CD4-positive, alpha-beta T cell (primary cell): ENCODE data around the gene RNF207. TPM values are rescaled to one million over a fixed set of nuclear protein-coding genes. Genes with fewer than 3 reads are reported as not detected.
A peak's percentile ranks its signal among the peaks of the same experiment; 100 is the strongest.

ENCODE experiments used
- ATAC-seq: fragments of 200-7000 bp; cut with Tn5 transposase; one replicate; pipeline ENCODE4 v1.10.0; 2022; ENCODE audit warnings: mild to moderate bottlenecking; ENCODE audit not compliant: poor library complexity
- CTCF ChIA-PET: fragments of 350-600 bp; sonication (Branson Sonifier 250); formaldehyde crosslinking; loops from one replicate; lab custom pipeline; 2021; ENCODE audit warnings: antibody characterized with exemption, inconsistent platforms; lab: Charles Lee
- POLR2A ChIA-PET: fragments of 350-600 bp; sonication (Branson Sonifier 250); formaldehyde crosslinking; loops from one replicate; lab custom pipeline; 2021; ENCODE audit warnings: antibody characterized with exemption, inconsistent platforms; lab: Charles Lee
- DNase-seq, 14 experiments: peaks; one replicate each; pipeline ENCODE4 v3.0.0-alpha.2; 2013 to 2020; ENCODE audit warnings: mixed read lengths in 2 of 14
- H3K27ac ChIP-seq, 2 donors: one replicate each; pipeline versions ENCODE4 v1.5.1 to v1.7.0; 2013; ENCODE audit warnings: low read length in 2 of 2, low read depth in 1 of 2, mild to moderate bottlenecking in 1 of 2
- H3K27me3 ChIP-seq, 2 experiments: 1 replicate in 1 of 2; 2 replicates in 1 of 2; pipeline versions ENCODE4 v1.6.1 to v1.7.0; 2013; ENCODE audit warnings: low read length in 2 of 2, control low read depth in 1 of 2, mild to moderate bottlenecking in 1 of 2, moderate library complexity in 1 of 2; ENCODE audit not compliant: insufficient read depth in 2 of 2, control insufficient read depth in 1 of 2
- H3K36me3 ChIP-seq: one replicate; pipeline ENCODE4 v1.6.1; 2013; ENCODE audit warnings: low read length, control low read depth; ENCODE audit not compliant: insufficient read depth
- H3K4me1 ChIP-seq: one replicate; pipeline ENCODE4 v1.6.1; 2013; ENCODE audit warnings: low read length, control low read depth; ENCODE audit not compliant: insufficient read depth
- H3K4me3 ChIP-seq: one replicate; pipeline ENCODE4 v1.5.1; 2013; ENCODE audit warnings: mild to moderate bottlenecking, low read length, moderate library complexity
- H3K9me3 ChIP-seq, 2 experiments: 1 replicate in 1 of 2; 2 replicates in 1 of 2; pipeline versions ENCODE4 v1.6.1 to v1.7.0; 2013; ENCODE audit warnings: low read length in 2 of 2, mild to moderate bottlenecking in 2 of 2, control low read depth in 1 of 2, moderate library complexity in 1 of 2; ENCODE audit not compliant: control insufficient read depth in 1 of 2, insufficient read depth in 1 of 2
- H3K27ac Mint-ChIP-seq: one replicate; pipeline ENCODE4 v1.8.0; 2020; ENCODE audit warnings: mixed read lengths
- H3K27me3 Mint-ChIP-seq: one replicate; pipeline ENCODE4 v1.8.0; 2021; ENCODE audit warnings: mixed read lengths
- H3K36me3 Mint-ChIP-seq: one replicate; pipeline ENCODE4 v1.8.0; 2021; ENCODE audit warnings: low read depth, mixed read lengths
- H3K4me1 Mint-ChIP-seq: one replicate; pipeline ENCODE4 v1.8.0; 2021; ENCODE audit warnings: low read depth, mixed read lengths
- H3K4me3 Mint-ChIP-seq: one replicate; pipeline ENCODE4 v1.8.0; 2020; ENCODE audit warnings: mild to moderate bottlenecking, mixed read lengths
- H3K9me3 Mint-ChIP-seq: one replicate; pipeline ENCODE4 v1.8.0; 2020; ENCODE audit warnings: mixed read lengths
- intact Hi-C, 2 experiments: fragments of 100-400 bp; cut with DNase I in 1 of 2; cut with micrococcal nuclease in 1 of 2; formaldehyde crosslinking; loops; one replicate each; pipeline versions ENCODE4 v1.15.1 to v1.9.0; 2023 to 2025; cut with DNase I, micrococcal nuclease
- total RNA-seq, 174 experiments: library from RNA in 2 of 174; stranded (reverse) in 2 of 174; gene quantifications; one replicate each; pipeline ENCODE4 v1.2.3 and lab custom pipeline; 2021 to 2026
- TF ChIP-seq, protein P1 (sequence below): fragments of 200-600 bp; IDR thresholded peaks from one replicate; pipeline ENCODE4 v1.8.0; 2022; ENCODE audit warnings: antibody characterized with exemption, mild to moderate bottlenecking

The RNF207 gene
- total RNA-seq, 2 experiments from 2014 or later: 5.4 to 6.8 TPM

DNA sequence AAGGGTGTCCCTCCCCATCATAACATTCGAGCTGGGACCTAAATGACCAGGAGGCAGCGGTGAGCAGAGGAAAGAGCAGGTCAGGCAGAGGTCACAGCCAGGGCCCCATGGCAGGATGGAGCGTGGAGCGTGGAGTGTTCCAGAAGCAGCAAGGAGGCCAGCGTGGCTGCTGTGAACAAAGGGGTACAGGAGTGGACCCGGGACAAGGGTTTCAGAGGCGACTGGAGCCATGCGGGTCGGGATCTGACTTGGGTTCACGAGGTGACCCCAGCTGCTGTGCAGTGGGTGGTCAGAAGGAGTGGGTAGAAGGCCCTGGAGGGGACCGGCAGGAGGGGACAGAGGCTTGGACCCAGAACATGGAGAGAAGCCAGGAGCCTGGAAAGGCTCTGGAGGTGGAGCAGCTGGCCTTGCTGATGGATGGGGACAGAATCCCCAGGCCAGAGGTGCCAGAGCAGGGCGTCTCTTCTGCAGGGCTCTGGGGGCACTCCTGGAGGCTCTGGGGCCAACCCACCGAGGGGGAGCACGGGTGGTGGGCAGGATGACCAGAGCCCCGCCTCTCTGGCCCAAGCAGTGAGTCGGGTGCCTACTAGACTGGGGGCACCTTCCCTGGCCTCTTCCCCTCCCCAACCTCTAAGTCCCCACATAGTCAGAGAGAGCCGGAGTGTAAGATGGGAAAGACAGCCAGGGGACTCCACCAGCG lies 28.1 kb upstream of the RNF207 start:
- DNase-seq: no peak
- intact Hi-C loops: no loop called here
- Histone ChIP-seq H3K9me3 (peaks cover 0 to 5% of the 10 kb centered on the region in 2 experiments), H3K27me3 (peaks cover 52 to 60% of the 10 kb centered on the region in 2 experiments), H3K27ac (no peak overlapping the region), H3K4me1 (peaks cover 21% of the 10 kb centered on the region), H3K4me3 (no peak overlapping the region), H3K36me3 (no peaks in the 10 kb centered on the region)
- ChIA-PET POLR2A (no interaction called here), CTCF (no interaction called here)
- Mint-ChIP-seq H3K9me3 (no peaks in the 10 kb centered on the region), H3K27me3 (peaks cover 40% of the 10 kb centered on the region), H3K27ac (no peak overlapping the region), H3K4me3 (peak overlapping the region; percentile 30), H3K36me3 (no peaks in the 10 kb centered on the region), H3K4me1 (peaks cover 23% of the 10 kb centered on the region)
- TF ChIP-seq, protein P1, sequence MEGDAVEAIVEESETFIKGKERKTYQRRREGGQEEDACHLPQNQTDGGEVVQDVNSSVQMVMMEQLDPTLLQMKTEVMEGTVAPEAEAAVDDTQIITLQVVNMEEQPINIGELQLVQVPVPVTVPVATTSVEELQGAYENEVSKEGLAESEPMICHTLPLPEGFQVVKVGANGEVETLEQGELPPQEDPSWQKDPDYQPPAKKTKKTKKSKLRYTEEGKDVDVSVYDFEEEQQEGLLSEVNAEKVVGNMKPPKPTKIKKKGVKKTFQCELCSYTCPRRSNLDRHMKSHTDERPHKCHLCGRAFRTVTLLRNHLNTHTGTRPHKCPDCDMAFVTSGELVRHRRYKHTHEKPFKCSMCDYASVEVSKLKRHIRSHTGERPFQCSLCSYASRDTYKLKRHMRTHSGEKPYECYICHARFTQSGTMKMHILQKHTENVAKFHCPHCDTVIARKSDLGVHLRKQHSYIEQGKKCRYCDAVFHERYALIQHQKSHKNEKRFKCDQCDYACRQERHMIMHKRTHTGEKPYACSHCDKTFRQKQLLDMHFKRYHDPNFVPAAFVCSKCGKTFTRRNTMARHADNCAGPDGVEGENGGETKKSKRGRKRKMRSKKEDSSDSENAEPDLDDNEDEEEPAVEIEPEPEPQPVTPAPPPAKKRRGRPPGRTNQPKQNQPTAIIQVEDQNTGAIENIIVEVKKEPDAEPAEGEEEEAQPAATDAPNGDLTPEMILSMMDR: no peak
- no peak for ATAC-seq

DNA sequence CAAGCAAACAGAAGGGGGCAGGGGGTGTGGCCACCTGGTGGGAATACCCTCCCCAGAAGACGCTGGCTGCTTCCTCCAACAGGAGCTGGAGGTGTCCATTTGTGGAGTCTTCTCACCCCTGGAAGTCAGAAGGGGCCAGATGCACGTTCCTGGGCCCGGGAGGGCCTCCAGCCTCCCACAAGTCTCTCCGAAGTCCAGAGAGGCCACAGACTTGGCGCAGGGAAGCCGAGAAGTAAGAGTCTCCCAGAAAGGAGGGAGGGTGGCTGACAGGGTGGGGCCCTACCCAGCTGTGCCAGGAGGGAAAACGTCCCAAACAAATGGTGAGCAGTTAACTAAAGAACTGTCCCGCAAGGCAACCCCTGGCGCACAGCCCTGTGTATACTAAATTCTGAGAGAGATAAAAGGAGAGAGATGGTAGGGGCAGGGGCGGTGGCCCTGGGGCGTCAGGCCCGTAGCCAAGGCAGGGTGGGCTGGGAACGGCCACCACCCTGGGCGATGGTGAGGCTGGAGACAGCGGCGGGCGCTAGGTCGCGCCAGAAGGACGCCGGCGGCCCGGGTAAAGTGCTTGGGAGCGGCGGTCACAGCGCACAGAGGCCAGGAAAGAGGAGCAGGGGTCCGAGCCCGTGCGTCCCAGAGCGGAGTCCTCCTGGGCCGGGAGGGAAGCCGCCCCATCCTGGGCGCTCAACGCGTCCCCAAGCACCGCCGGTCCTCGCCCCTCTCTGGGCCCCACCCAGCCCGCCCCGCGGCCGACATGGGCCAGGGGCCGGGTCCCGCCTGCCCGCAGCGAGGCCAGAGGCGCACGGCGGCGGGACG lies 27.0 kb upstream of the RNF207 start:
- peaks cover 0 to 5% of the 10 kb centered on the region in 2 experiments for H3K9me3 ChIP-seq
- intact Hi-C loops: no loop called here

DNA sequence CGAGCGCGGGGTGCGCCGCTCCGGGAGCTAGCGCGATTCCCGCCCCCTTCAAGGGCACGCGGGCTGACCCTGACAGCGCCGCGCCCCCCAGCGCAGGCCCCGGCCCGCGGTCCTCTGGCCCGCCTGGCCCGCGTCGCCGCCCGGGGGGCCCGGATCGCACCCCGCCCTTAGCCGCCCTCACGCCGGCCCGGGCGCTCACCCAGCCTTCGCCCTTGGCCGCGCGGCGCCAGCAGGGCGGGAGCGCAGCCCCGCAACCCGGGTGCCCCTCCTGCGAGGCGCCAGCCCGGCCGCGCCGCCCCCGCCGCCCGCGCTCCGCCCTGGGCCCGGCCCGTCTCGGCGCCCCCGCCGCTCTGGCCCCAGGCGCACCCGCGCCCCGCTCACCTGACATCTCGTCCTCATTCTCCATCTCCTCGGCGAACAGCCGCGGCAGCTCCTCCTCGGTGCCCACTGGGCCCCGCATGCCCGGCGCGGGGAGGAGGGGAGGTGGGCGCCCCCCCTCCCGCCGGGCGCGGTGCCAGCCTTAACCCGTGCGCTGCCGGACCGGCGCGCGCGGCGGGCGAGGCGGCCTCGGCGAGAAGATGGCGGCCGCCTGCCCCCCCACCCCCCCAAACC lies 26.2 kb upstream of the RNF207 start:
- H3K36me3 Mint-ChIP-seq: peaks cover 6% of the 10 kb centered on the region
- Histone ChIP-seq H3K36me3 (no peaks in the 10 kb centered on the region), H3K4me1 (peaks cover 21% of the 10 kb centered on the region), H3K27ac (no peak overlapping the region), H3K4me3 (no peak overlapping the region), H3K9me3 (peaks cover 0 to 5% of the 10 kb centered on the region in 2 experiments), H3K27me3 (peaks cover 49 to 60% of the 10 kb centered on the region in 2 experiments)
- H3K27ac Mint-ChIP-seq: no peak overlapping the region
- TF ChIP-seq, protein P1: no peak
- peaks cover 23% of the 10 kb centered on the region for H3K4me1 Mint-ChIP-seq
- no peak for DNase-seq
- no peaks in the 10 kb centered on the region for H3K9me3 Mint-ChIP-seq
- ATAC-seq: no peak
- H3K27me3 Mint-ChIP-seq: peaks cover 40% of the 10 kb centered on the region
- ChIA-PET POLR2A (no interaction called here), CTCF (no interaction called here)
- H3K4me3 Mint-ChIP-seq: no peak overlapping the region
- intact Hi-C loops: no loop called here

More for the DNA sequence above, 27.0 kb upstream of the RNF207 start:
- Mint-ChIP-seq H3K4me1 (peaks cover 23% of the 10 kb centered on the region), H3K27ac (no peak overlapping the region), H3K27me3 (peaks cover 40% of the 10 kb centered on the region), H3K4me3 (peak overlapping the region; percentile 78), H3K36me3 (no peaks in the 10 kb centered on the region), H3K9me3 (no peaks in the 10 kb centered on the region)
- TF ChIP-seq, protein P1: no peak
- H3K27ac ChIP-seq: no peak overlapping the region
- peaks cover 21% of the 10 kb centered on the region for H3K4me1 ChIP-seq
- no peak overlapping the region for H3K4me3 ChIP-seq
- ChIA-PET CTCF (no interaction called here), POLR2A (no interaction called here)
- DNase-seq: no peak
- peaks cover 49 to 60% of the 10 kb centered on the region in 2 experiments for H3K27me3 ChIP-seq
- H3K36me3 ChIP-seq: no peaks in the 10 kb centered on the region
- ATAC-seq: no peak
